Measurements from ENCODE around the gene NT5C3A.
A peak's percentile ranks its signal among the peaks of the same experiment; 100 is the strongest.

Gene NT5C3A

DNA sequence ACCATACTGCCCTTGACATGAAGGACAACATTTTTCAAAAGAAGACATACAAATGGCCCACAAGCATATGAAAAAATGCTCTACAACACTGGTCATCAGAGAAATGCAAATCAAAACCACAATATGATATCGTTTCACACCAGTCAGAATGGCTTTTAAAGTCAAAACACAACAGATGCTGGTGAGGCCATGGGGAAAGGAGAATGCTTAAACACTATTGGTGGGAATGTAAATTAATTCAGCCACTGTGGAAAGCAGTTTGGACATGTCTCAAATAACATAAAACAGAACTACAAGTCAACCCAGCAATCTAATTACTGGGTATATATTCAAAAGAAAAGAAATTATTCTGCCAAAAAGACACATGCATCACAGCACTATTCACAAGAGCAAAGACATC is 4.2 kb upstream of the NT5C3A start:
- Histone ChIP-seq H3K79me2 (ENCODE audit: insufficient read depth, low read depth) (peaks cover 7% of the 10 kb centered on the region), H3K9ac (no peak overlapping the region), H3K27me3 (ENCODE audit: insufficient read depth, low read depth) (no peaks in the 10 kb centered on the region), H4K20me1 (ENCODE audit: insufficient read depth) (no peaks in the 10 kb centered on the region), H3K4me2 (no peak overlapping the region), H3K4me1 (ENCODE audit: low read depth, poor library complexity, severe bottlenecking) (peaks cover 4% of the 10 kb centered on the region), H3K36me3 (ENCODE audit: insufficient read depth) (no peaks in the 10 kb centered on the region), H3K4me3 (IDR thresholded peaks at IDR 0.05; ENCODE audit: insufficient read depth, low read depth, low read length) (no peak overlapping the region), H2AFZ (ENCODE audit: low read depth) (no peak overlapping the region), H3K27ac (no peak overlapping the region)
- no peak for TF ChIP-seq CTCF (conservative IDR thresholded peaks at IDR 0.05; ENCODE audit: low read depth, low read length)

DNA sequence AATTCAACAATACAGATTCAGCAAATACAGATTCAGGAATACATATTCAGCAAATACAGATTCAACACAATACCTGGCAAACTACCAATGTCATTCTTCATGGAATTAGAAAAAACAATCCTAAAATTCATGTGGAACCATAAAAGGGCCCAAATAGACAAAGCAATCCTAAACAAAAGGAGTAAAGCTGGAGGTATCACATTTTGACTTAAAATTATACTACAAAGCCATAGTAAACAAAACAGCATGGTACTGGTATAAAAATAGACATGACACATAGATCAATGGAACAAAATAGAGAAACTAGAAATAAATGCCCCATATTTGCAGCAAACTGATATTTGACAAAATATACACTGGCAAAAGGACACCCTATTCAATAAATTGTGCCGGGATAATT is 3.4 kb upstream of the NT5C3A start:
- H3K9ac ChIP-seq: no peak overlapping the region
- H2AFZ ChIP-seq (ENCODE audit: low read depth): no peak overlapping the region
- peaks cover 10% of the 10 kb centered on the region for H3K4me1 ChIP-seq (ENCODE audit: low read depth, poor library complexity, severe bottlenecking)
- no peaks in the 10 kb centered on the region; the same call in 1 of the 2 replicates for H4K20me1 ChIP-seq (ENCODE audit: insufficient read depth)
- TF ChIP-seq CTCF (conservative IDR thresholded peaks at IDR 0.05; ENCODE audit: low read depth, low read length): no peak
- no peak overlapping the region for H3K4me2 ChIP-seq
- H3K79me2 ChIP-seq (ENCODE audit: insufficient read depth, low read depth): peaks cover 15% of the 10 kb centered on the region
- no peaks in the 10 kb centered on the region for H3K27me3 ChIP-seq (ENCODE audit: insufficient read depth, low read depth)
- no peak overlapping the region for H3K27ac ChIP-seq
- H3K4me3 ChIP-seq (IDR thresholded peaks at IDR 0.05; ENCODE audit: insufficient read depth, low read depth, low read length): no peak overlapping the region
- no peaks in the 10 kb centered on the region for H3K36me3 ChIP-seq (ENCODE audit: insufficient read depth)

- peaks cover 44% of the 10 kb centered on the region for H3K79me2 ChIP-seq (ENCODE audit: insufficient read depth, low read depth)
- no peaks in the 10 kb centered on the region for H3K36me3 ChIP-seq (ENCODE audit: insufficient read depth)
- H3K9ac ChIP-seq: peak overlapping the region; percentile 78; the same call in 1 of the 2 replicates
- H4K20me1 ChIP-seq (ENCODE audit: insufficient read depth): peaks cover 4% of the 10 kb centered on the region; the same call in 1 of the 2 replicates
- H3K27me3 ChIP-seq (ENCODE audit: insufficient read depth, low read depth): no peaks in the 10 kb centered on the region
- H2AFZ ChIP-seq (ENCODE audit: low read depth): peak overlapping the region; percentile 90
- H3K4me1 ChIP-seq (ENCODE audit: low read depth, poor library complexity, severe bottlenecking): peaks cover 28% of the 10 kb centered on the region
- H3K4me2 ChIP-seq: peak overlapping the region; percentile 57
- peak overlapping the region; percentile 78 for H3K27ac ChIP-seq
- no peak for TF ChIP-seq CTCF (conservative IDR thresholded peaks at IDR 0.05; ENCODE audit: low read depth, low read length)
- H3K4me3 ChIP-seq (IDR thresholded peaks at IDR 0.05; ENCODE audit: insufficient read depth, low read depth, low read length): no peak overlapping the region
Measured at GRCh38 chr7:33062782-33063443, 337 bp upstream of the NT5C3A start.

- Histone ChIP-seq H3K4me1 (ENCODE audit: low read depth, poor library complexity, severe bottlenecking) (peaks cover 28% of the 10 kb centered on the region), H3K4me2 (peak overlapping the region; percentile 99), H3K27ac (peak overlapping the region; percentile 78; the same call in 1 of the 2 replicates), H3K36me3 (ENCODE audit: insufficient read depth) (no peaks in the 10 kb centered on the region), H3K9ac (peak overlapping the region; percentile 78; the same call in 1 of the 2 replicates), H2AFZ (ENCODE audit: low read depth) (no peak overlapping the region), H3K4me3 (IDR thresholded peaks at IDR 0.05; ENCODE audit: insufficient read depth, low read depth, low read length) (no peak overlapping the region), H4K20me1 (ENCODE audit: insufficient read depth) (peaks cover 4% of the 10 kb centered on the region; the same call in 1 of the 2 replicates), H3K79me2 (ENCODE audit: insufficient read depth, low read depth) (peaks cover 59% of the 10 kb centered on the region), H3K27me3 (ENCODE audit: insufficient read depth, low read depth) (no peaks in the 10 kb centered on the region)
- no peak for TF ChIP-seq CTCF (conservative IDR thresholded peaks at IDR 0.05; ENCODE audit: low read depth, low read length)
Measured at GRCh38 chr7:33061282-33061937, 1.2 kb downstream of the NT5C3A start.

Measured in KMS-11 (cell line).